Adrenal gland (tissue), 12 donors: Measurements from ENCODE around the gene UBE3A. TPM values are rescaled to one million over a fixed set of nuclear protein-coding genes. Genes with fewer than 3 reads are reported as not detected.

Experiments used
- DNase-seq, 7 donors: peaks; one replicate each; pipeline ENCODE4 v3.0.0-alpha.2; 2019 to 2020
- H3K27ac ChIP-seq, 5 donors: fragments of 200-600 bp; sonication (generic) in 4 of 5; 1 replicate in 3 of 5; 2 replicates in 2 of 5; pipeline versions ENCODE4 v1.5.1 to v1.8.0; 2016 to 2020; ENCODE audit warnings: mild to moderate bottlenecking in 1 of 5
- H3K27me3 ChIP-seq: fragments of 200-600 bp; 2 replicates; pipeline ENCODE4 v1.8.0; 2021
- H3K36me3 ChIP-seq, 2 donors: fragments of 200-600 bp; replicated peaks in 1 of 2; 1 replicate in 1 of 2; 2 replicates in 1 of 2; pipeline versions ENCODE4 v1.5.1 to v1.8.0; 2018 to 2022
- H3K4me1 ChIP-seq, 2 donors: fragments of 200-600 bp; replicated peaks in 1 of 2; 1 replicate in 1 of 2; 2 replicates in 1 of 2; pipeline versions ENCODE4 v1.5.1 to v1.8.0; 2018 to 2021
- H3K4me3 ChIP-seq, 4 donors: fragments of 200-600 bp; sonication (generic) in 3 of 4; one replicate each; pipeline ENCODE4 v1.5.1; 2016 to 2018
- H3K9me3 ChIP-seq, 3 donors: fragments of 200-600 bp; sonication (generic) in 1 of 3; replicated peaks in 1 of 3; 1 replicate in 2 of 3; 2 replicates in 1 of 3; pipeline versions ENCODE4 v1.5.1 to v1.8.0; 2016 to 2021
- CTCF ChIP-seq, 6 experiments: fragments of 450-650 bp in 4 of 6; fragments of 200-600 bp in 2 of 6; sonication (generic) in 1 of 6; IDR thresholded peaks; 1 replicate in 5 of 6; 2 replicates in 1 of 6; pipeline versions ENCODE4 v1.5.1 to v1.8.0; 2016 to 2021; ENCODE audit warnings: antibody characterized with exemption in 6 of 6, mild to moderate bottlenecking in 2 of 6, moderate library complexity in 1 of 6
- POLR2A ChIP-seq, 2 donors: fragments of 450-650 bp; IDR thresholded peaks; one replicate each; pipeline ENCODE4 v1.6.1; 2017; ENCODE audit warnings: antibody characterized with exemption in 2 of 2, mild to moderate bottlenecking in 2 of 2, moderate library complexity in 1 of 2
- WGBS, 4 donors: extraction: QIAGEN DNeasy Blood & Tissue Kit in 2 of 4; methylation state at CpG; one replicate each; pipeline versions ENCODE4 v1.1.5 to v1.1.7; 2013 to 2017; 5-methylcytosine and 5-hydroxymethylcytosine counted together
- intact Hi-C, 2 donors: fragments of 100-400 bp; cut with DNase I; formaldehyde crosslinking; loops; one replicate each; pipeline versions ENCODE4 v1.14.1 to v1.15.0; 2022 to 2023
- polyA plus RNA-seq, 3 donors: library from polyadenylated mRNA; stranded (reverse); fragments of 200-250 nt in 2 of 3; fragments of 350-450 nt in 1 of 3; fragmentation: Illumina TruSeq in 1 of 3; extraction: RNeasy Lipid Tissue Mini Kit (QIAGEN cat#74804) in 1 of 3; gene quantifications; one replicate each; pipeline ENCODE4 v1.2.3, GENCODE V29; 2013 to 2014
- total RNA-seq, 9 donors: library from RNA; depleted of rRNA in 4 of 9; stranded (reverse); fragments of >200 nt in 4 of 9; fragments of 120-200 nt in 1 of 9; fragmentation: NEBNext Ultra II Directional in 1 of 9; extraction: Animal tissue kit (Norgen Biotek cat#: 25700) in 1 of 9; gene quantifications; one replicate each; pipeline versions ENCODE4 v1.1.0 to v1.2.4, GENCODE V29; 2013 to 2023
- donor health status: healthy with polysubstance abuse.
- donor health status: Bipolar disorder and iron deficiency.
- donor health status: DM: yes; HTN: yes; CAD: no.
- donor health status: DM: no; HTN: no; CAD: no.
- donor health status: DM: no; HTN: no; CAD: no.
- donor health status: DM: yes; HTN: yes; CAD: no.

Gene UBE3A
- total and polyA plus RNA-seq, 12 donors = 19.6 to 114 (median 77.5) TPM

DNA sequence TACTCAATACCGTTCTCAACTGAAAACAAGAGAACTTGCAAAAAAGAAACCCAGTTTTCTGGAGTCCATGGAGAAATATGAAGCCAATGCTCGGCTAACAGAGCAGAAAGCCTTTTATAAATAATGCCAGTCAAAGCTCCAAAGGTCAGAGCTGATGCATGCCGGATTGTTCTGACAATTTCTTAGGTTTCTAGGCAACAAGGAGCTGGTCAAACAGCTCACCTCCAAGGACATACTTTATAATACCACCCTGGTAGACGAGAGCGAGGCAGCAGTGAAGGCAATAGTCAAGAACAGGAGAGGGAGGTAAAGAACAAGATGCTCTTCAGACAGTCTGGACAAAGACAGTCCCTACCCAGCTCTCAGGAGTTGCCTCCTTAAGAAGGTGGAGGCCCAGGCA lies 111.1 kb downstream of the UBE3A start:
- H3K27ac ChIP-seq = no peak overlapping the region
- 65 to 73% (median 68%) methylated on average over 5 of the region's 5 CpGs for WGBS, 4 donors
- TF ChIP-seq POLR2A (IDR thresholded peaks at IDR 0.05) (no peak), CTCF (IDR thresholded peaks at IDR 0.05) (no peak)
- H3K9me3 ChIP-seq = no peaks in the 10 kb centered on the region
- no peak for DNase-seq
- no peak overlapping the region for H3K4me3 ChIP-seq
- H3K4me1 ChIP-seq = no peaks in the 10 kb centered on the region
- H3K36me3 ChIP-seq = no peaks in the 10 kb centered on the region
- intact Hi-C loops = loop anchor here in 1 of 2 donors (10.0 kb wide), 1 partner anchor 77 kb away; no protein-coding TSS in a partner anchor
- H3K27me3 ChIP-seq = no peaks in the 10 kb centered on the region

DNA sequence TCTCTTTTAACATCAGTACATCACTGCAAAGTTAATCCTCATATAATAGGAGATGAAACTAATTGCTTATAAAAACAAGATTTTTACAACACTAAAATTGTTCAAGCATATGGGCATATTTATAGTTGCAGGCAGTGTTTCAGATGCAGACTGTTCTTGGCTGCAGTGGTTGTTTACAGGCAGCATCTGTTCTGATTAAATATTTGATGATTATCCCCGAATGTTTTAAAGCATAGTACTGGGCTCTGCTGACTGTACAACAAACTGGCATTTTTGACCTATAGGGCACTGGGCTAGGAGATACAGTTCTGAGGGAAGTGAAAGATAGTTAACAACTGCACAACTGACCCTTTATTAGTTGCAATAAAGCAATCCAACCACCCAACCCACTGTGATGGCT lies 113.6 kb downstream of the UBE3A start:
- TF ChIP-seq CTCF (IDR thresholded peaks at IDR 0.05) (no peak), POLR2A (IDR thresholded peaks at IDR 0.05) (no peak)
- intact Hi-C loops = loop anchor here in 1 of 2 donors (10.0 kb wide), 1 partner anchor 80 kb away; no protein-coding TSS in a partner anchor
- H3K9me3 ChIP-seq = no peaks in the 10 kb centered on the region
- no peak for DNase-seq
- no peaks in the 10 kb centered on the region for H3K4me1 ChIP-seq
- no peak overlapping the region for H3K27ac ChIP-seq
- no peaks in the 10 kb centered on the region for H3K27me3 ChIP-seq
- H3K4me3 ChIP-seq = no peak overlapping the region
- H3K36me3 ChIP-seq = no peaks in the 10 kb centered on the region
- 67 to 86% (median 83%) methylated on average over 1 of the region's 1 CpG for WGBS, 4 donors

DNA sequence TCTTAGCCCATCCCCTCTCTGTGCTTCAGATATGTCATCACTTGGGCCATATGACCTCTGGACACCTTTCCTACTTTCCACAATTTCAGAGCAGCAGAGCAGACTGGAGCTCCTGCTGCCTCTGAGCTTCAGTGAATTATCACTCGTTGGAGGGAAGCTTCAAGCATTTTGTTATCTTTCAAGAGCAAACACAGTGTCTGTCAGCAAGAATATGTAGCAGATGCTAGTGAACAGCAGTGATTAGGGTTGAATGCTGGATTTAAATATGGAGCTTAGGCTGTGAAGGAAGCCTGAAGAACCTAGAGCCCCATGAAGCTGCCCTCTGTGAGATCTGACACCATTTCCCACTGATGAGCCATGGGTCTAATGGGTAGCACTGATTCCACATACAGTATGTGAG lies 115.4 kb downstream of the UBE3A start:
- 64 to 88% (median 76%) methylated on average over 1 of the region's 1 CpG for WGBS, 4 donors
- H3K4me3 ChIP-seq = no peak overlapping the region
- no peaks in the 10 kb centered on the region for H3K27me3 ChIP-seq
- H3K36me3 ChIP-seq = no peaks in the 10 kb centered on the region
- peaks cover 0 to 5% (median 5%) of the 10 kb centered on the region in 3 donors for H3K9me3 ChIP-seq
- no peak overlapping the region for H3K27ac ChIP-seq
- intact Hi-C loops = loop anchor here in 1 of 2 donors (10.0 kb wide), 1 partner anchor 81 kb away; no protein-coding TSS in a partner anchor
- TF ChIP-seq CTCF (IDR thresholded peaks at IDR 0.05) (no peak), POLR2A (IDR thresholded peaks at IDR 0.05) (no peak)
- DNase-seq = no peak
- H3K4me1 ChIP-seq = no peaks in the 10 kb centered on the region

DNA sequence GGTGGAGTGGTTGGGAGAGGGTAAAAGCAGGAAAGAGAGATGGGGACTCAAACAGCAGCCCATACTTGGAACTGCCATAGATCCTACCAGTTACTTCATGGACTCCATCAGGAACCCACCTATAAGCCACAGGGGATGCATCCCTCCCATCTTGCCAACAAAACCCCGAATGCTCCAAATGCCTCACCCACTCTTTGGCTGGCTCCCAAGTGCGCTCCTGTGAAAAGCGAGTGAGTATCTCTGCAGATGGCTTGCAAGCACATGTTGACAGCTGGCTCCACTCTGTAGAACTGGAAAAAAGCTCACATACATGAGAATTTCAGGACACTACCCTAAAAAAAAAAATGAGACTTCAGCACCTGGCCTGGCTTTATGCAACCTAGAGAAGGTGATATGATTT lies 151.0 kb downstream of the UBE3A start:
- DNase-seq = no peak
- H3K27me3 ChIP-seq = no peaks in the 10 kb centered on the region
- H3K4me3 ChIP-seq = no peak overlapping the region
- no peaks in the 10 kb centered on the region for H3K9me3 ChIP-seq
- no peaks in the 10 kb centered on the region for H3K36me3 ChIP-seq
- intact Hi-C loops = no loop called here
- 85 to 95% (median 91%) methylated on average over 3 of the region's 3 CpGs for WGBS, 4 donors
- H3K4me1 ChIP-seq = no peaks in the 10 kb centered on the region
- H3K27ac ChIP-seq = no peak overlapping the region
- TF ChIP-seq POLR2A (IDR thresholded peaks at IDR 0.05) (no peak), CTCF (IDR thresholded peaks at IDR 0.05) (no peak)
